ENCODE results near the gene TRPC4AP. TPM values are rescaled to one million over a fixed set of nuclear protein-coding genes. Genes with fewer than 3 reads are reported as not detected.

Gene TRPC4AP
- total RNA-seq, 2 experiments from 2014 or later, result 59.9 to 60.6 TPM

- H3K4me3 Mint-ChIP-seq, result no peak overlapping the region
- H3K27me3 Mint-ChIP-seq, result no peaks in the 10 kb centered on the region
- H3K9me3 Mint-ChIP-seq, result no peaks in the 10 kb centered on the region
- peaks cover 36% of the 10 kb centered on the region for H3K36me3 Mint-ChIP-seq
- no peak for DNase-seq
- no peak for ATAC-seq (ENCODE audit: low read depth)
- peak overlapping the region; percentile 48 for H3K27ac Mint-ChIP-seq
- no peaks in the 10 kb centered on the region for H3K4me1 Mint-ChIP-seq
- POLR2A ChIA-PET, result no interaction called here
These were observed 58.5 kb downstream of the TRPC4AP start for GRCh38 chr20:35034145-35034544.

GRCh38 chr20:35030136-35030535 lies 62.5 kb downstream of the TRPC4AP start:
- Mint-ChIP-seq H3K27me3 (no peaks in the 10 kb centered on the region), H3K27ac (no peak overlapping the region), H3K4me1 (no peaks in the 10 kb centered on the region), H3K9me3 (no peaks in the 10 kb centered on the region), H3K36me3 (peaks cover 42% of the 10 kb centered on the region), H3K4me3 (no peak overlapping the region)
- ATAC-seq (ENCODE audit: low read depth) (no peak), DNase-seq (no peak)
- POLR2A ChIA-PET, result no interaction called here

- H3K9me3 Mint-ChIP-seq, result no peaks in the 10 kb centered on the region
- POLR2A ChIA-PET, result no interaction called here
- H3K27me3 Mint-ChIP-seq, result no peaks in the 10 kb centered on the region
- no peak for ATAC-seq (ENCODE audit: low read depth)
- H3K36me3 Mint-ChIP-seq, result peaks cover 27% of the 10 kb centered on the region
- H3K27ac Mint-ChIP-seq, result no peak overlapping the region
- peaks cover 1% of the 10 kb centered on the region for H3K4me1 Mint-ChIP-seq
- no peak overlapping the region for H3K4me3 Mint-ChIP-seq
- no peak for DNase-seq
These were observed 65.3 kb downstream of the TRPC4AP start for GRCh38 chr20:35027301-35027700.

- POLR2A ChIA-PET, result interaction anchor here (0.6 kb wide), 1 partner anchor 347 kb away, joined by 5 read pairs; no protein-coding TSS in a partner anchor
- Mint-ChIP-seq H3K4me3 (no peak overlapping the region), H3K27me3 (no peaks in the 10 kb centered on the region), H3K36me3 (peaks cover 18% of the 10 kb centered on the region), H3K27ac (no peak overlapping the region), H3K4me1 (peaks cover 1% of the 10 kb centered on the region), H3K9me3 (no peaks in the 10 kb centered on the region)
- DNase-seq, result no peak
- ATAC-seq (ENCODE audit: low read depth), result no peak
These were observed 67.5 kb downstream of the TRPC4AP start for GRCh38 chr20:35025116-35025515.

- Mint-ChIP-seq H3K27ac (no peak overlapping the region), H3K4me3 (no peak overlapping the region), H3K4me1 (peaks cover 1% of the 10 kb centered on the region), H3K9me3 (no peaks in the 10 kb centered on the region), H3K27me3 (no peaks in the 10 kb centered on the region), H3K36me3 (peaks cover 17% of the 10 kb centered on the region)
- POLR2A ChIA-PET, result no interaction called here
- DNase-seq (no peak), ATAC-seq (ENCODE audit: low read depth) (no peak)
These were observed 69.0 kb downstream of the TRPC4AP start for GRCh38 chr20:35023624-35024023.

- Mint-ChIP-seq H3K27ac (no peak overlapping the region), H3K4me3 (no peak overlapping the region), H3K36me3 (peaks cover 12% of the 10 kb centered on the region), H3K27me3 (no peaks in the 10 kb centered on the region), H3K4me1 (peaks cover 1% of the 10 kb centered on the region), H3K9me3 (no peaks in the 10 kb centered on the region)
- DNase-seq (no peak), ATAC-seq (ENCODE audit: low read depth) (no peak)
- POLR2A ChIA-PET, result no interaction called here
These were observed 70.8 kb downstream of the TRPC4AP start for GRCh38 chr20:35021831-35022230.

GRCh38 chr20:35021063-35021462 lies 71.5 kb downstream of the TRPC4AP start:
- H3K36me3 Mint-ChIP-seq, result peaks cover 15% of the 10 kb centered on the region
- peaks cover 3% of the 10 kb centered on the region for H3K4me1 Mint-ChIP-seq
- DNase-seq, result no peak
- no peaks in the 10 kb centered on the region for H3K27me3 Mint-ChIP-seq
- H3K9me3 Mint-ChIP-seq, result no peaks in the 10 kb centered on the region
- POLR2A ChIA-PET, result no interaction called here
- no peak for ATAC-seq (ENCODE audit: low read depth)
- H3K27ac Mint-ChIP-seq, result no peak overlapping the region
- H3K4me3 Mint-ChIP-seq, result no peak overlapping the region

GRCh38 chr20:35020108-35020928 lies 72.3 kb downstream of the TRPC4AP start:
- DNase-seq (no peak), ATAC-seq (ENCODE audit: low read depth) (no peak)
- H3K27me3 Mint-ChIP-seq, result no peaks in the 10 kb centered on the region
- no peaks in the 10 kb centered on the region for H3K9me3 Mint-ChIP-seq
- H3K27ac Mint-ChIP-seq, result peak overlapping the region; percentile 39
- no peak overlapping the region for H3K4me3 Mint-ChIP-seq
- H3K4me1 Mint-ChIP-seq, result peaks cover 3% of the 10 kb centered on the region
- H3K36me3 Mint-ChIP-seq, result peaks cover 15% of the 10 kb centered on the region
- POLR2A ChIA-PET, result no interaction called here

- ATAC-seq (ENCODE audit: low read depth), result no peak
- no peak overlapping the region for H3K4me3 Mint-ChIP-seq
- H3K27ac Mint-ChIP-seq, result no peak overlapping the region
These were observed 73.8 kb downstream of the TRPC4AP start for GRCh38 chr20:35018590-35019371.

GRCh38 chr20:35017099-35017835 lies 75.3 kb downstream of the TRPC4AP start:
- no peaks in the 10 kb centered on the region for H3K27me3 Mint-ChIP-seq
- H3K27ac Mint-ChIP-seq, result no peak overlapping the region
- H3K4me1 Mint-ChIP-seq, result peaks cover 1% of the 10 kb centered on the region
- H3K9me3 Mint-ChIP-seq, result no peaks in the 10 kb centered on the region
- DNase-seq, result no peak
- POLR2A ChIA-PET, result no interaction called here
- no peak overlapping the region for H3K4me3 Mint-ChIP-seq
- ATAC-seq (ENCODE audit: low read depth), result no peak
- H3K36me3 Mint-ChIP-seq, result peaks cover 20% of the 10 kb centered on the region

More at GRCh38 chr20:35018590-35019371, 73.8 kb downstream of the TRPC4AP start:
- POLR2A ChIA-PET, result interaction anchor here (0.6 kb wide), 1 partner anchor 825 kb away, joined by 3 read pairs; no protein-coding TSS in a partner anchor
- Mint-ChIP-seq H3K9me3 (no peaks in the 10 kb centered on the region), H3K4me1 (peaks cover 1% of the 10 kb centered on the region), H3K36me3 (peaks cover 19% of the 10 kb centered on the region), H3K27me3 (no peaks in the 10 kb centered on the region)
- no peak for DNase-seq

- no peaks in the 10 kb centered on the region for H3K9me3 Mint-ChIP-seq
- ATAC-seq (ENCODE audit: low read depth), result no peak
- no peaks in the 10 kb centered on the region for H3K27me3 Mint-ChIP-seq
- no peak for DNase-seq
- peaks cover 3% of the 10 kb centered on the region for H3K4me1 Mint-ChIP-seq
- no peak overlapping the region for H3K27ac Mint-ChIP-seq
- H3K36me3 Mint-ChIP-seq, result peaks cover 24% of the 10 kb centered on the region
- H3K4me3 Mint-ChIP-seq, result no peak overlapping the region
- POLR2A ChIA-PET, result no interaction called here
These were observed 76.8 kb downstream of the TRPC4AP start for GRCh38 chr20:35015863-35016193.

- DNase-seq (no peak), ATAC-seq (ENCODE audit: low read depth) (no peak)
- Mint-ChIP-seq H3K27me3 (no peaks in the 10 kb centered on the region), H3K36me3 (peaks cover 23% of the 10 kb centered on the region), H3K4me1 (peaks cover 9% of the 10 kb centered on the region), H3K9me3 (no peaks in the 10 kb centered on the region), H3K27ac (no peak overlapping the region), H3K4me3 (no peak overlapping the region)
- POLR2A ChIA-PET, result no interaction called here
These were observed 78.1 kb downstream of the TRPC4AP start for GRCh38 chr20:35014537-35014936.
